ENCODE data around the gene ADCK1. TPM values are rescaled to one million over a fixed set of nuclear protein-coding genes. Genes with fewer than 3 reads are reported as not detected.

Gene ADCK1
- total and polyA plus RNA-seq, 2 of the 13 experiments (the other 11 are each of a cell fraction or from before 2014, with no cell fraction given), result 3.9 to 6.3 TPM

DNA sequence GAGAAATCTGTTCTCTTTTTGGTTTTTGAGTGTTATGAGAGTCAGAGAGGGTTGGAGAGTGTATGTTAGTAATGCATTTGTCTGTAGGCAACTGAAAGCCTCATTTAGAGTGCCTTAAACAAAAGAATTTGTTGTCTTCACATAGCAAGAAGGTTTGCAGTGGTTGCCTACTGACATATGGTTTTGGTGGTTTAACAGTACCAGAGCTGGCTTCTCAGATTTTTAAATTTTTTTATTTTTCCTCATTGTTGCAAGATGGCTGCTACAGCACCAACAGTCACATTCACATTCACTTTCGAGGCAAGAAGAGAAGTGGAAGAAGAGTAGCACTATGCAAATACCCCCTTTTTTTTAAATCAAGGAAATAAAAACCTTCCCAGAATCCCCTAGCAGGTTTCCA is 106.5 kb downstream of the ADCK1 start (continued):
- no peak for TF ChIP-seq STAG1 (CRISPR knock-in tag; IDR thresholded peaks at IDR 0.05)

DNA sequence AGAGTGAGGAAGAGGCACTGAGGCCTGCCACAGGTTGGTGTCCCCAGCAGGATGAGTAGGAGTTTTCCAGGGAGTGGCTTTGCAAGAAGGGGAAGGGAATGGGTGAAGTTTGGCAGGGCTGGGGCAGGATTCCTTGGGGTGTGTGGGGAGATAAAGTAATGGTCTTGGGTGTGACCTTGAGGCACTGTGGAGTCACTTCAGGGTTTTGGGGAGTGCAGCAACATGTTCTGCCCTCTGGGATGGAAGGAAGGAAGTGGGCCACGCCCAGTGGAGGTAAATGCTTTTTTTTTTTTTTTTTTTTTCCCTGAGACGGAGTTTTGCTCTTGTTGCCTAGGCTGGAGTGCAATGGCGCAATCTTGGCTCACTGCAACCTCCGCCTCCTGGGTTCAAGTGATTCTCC is 108.9 kb downstream of the ADCK1 start:
- in situ Hi-C loops (cut with HindIII; ENCODE audit: extremely low pct_ligation_motif_present, low pct_unique_long_range_greater_than_20kb), result no loop called here
- FAIRE-seq, result no peak
- POLR2A ChIA-PET, result no interaction called here
- WGBS (ENCODE audit: low lambda C conversion rate), result 99% methylated on average over 4 of the region's 4 CpGs
- Histone ChIP-seq H3K4me3 (replicated peaks in 1 of 3; ENCODE audit: insufficient read depth in 1 of 3, low read depth in 2 of 3, low read length in 3 of 3) (no peak overlapping the region), H3K9me3 (ENCODE audit: low read length) (no peaks in the 10 kb centered on the region), H4K20me1 (ENCODE audit: insufficient read depth, low read length) (no peaks in the 10 kb centered on the region), H3K79me2 (ENCODE audit: insufficient read depth, low read length) (no peaks in the 10 kb centered on the region), H3K27ac (ENCODE audit: extremely low read length, insufficient read depth, low read length) (no peak overlapping the region), H3K4me2 (ENCODE audit: low read depth, low read length) (no peak overlapping the region), H2AFZ (ENCODE audit: low read length) (no peak overlapping the region), H3K36me3 (replicated peaks in 1 of 2; ENCODE audit: control insufficient read depth in 1 of 2, insufficient read depth in 2 of 2, low read length in 2 of 2) (no peaks in the 10 kb centered on the region), H3K9ac (ENCODE audit: insufficient read depth, low read depth, low read length) (no peak overlapping the region), H3K27me3 (ENCODE audit: control insufficient read depth in 1 of 2, insufficient read depth in 2 of 2, low read length in 2 of 2) (no peaks in the 10 kb centered on the region), H3K4me1 (ENCODE audit: insufficient read depth, low read length) (0 out of 2 replicates have a peak, but pooled peaks cover 8% of the 10 kb centered on the region)
- no TSS peak for BruUV-seq (replicated peaks)
- no peak for DNase-seq (ENCODE audit: low spot score)
- no peak for TF ChIP-seq TAF15 (IDR thresholded peaks at IDR 0.05; ENCODE audit: low read depth, low read length, poor library complexity, severe bottlenecking)
- TF ChIP-seq, protein P1, sequence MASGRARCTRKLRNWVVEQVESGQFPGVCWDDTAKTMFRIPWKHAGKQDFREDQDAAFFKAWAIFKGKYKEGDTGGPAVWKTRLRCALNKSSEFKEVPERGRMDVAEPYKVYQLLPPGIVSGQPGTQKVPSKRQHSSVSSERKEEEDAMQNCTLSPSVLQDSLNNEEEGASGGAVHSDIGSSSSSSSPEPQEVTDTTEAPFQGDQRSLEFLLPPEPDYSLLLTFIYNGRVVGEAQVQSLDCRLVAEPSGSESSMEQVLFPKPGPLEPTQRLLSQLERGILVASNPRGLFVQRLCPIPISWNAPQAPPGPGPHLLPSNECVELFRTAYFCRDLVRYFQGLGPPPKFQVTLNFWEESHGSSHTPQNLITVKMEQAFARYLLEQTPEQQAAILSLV (CRISPR knock-in tag; IDR thresholded peaks at IDR 0.05; ENCODE audit: borderline replicate concordance), result no peak
- no peak for TF ChIP-seq ZNF878 (CRISPR knock-in tag; IDR thresholded peaks at IDR 0.05)
- TF ChIP-seq NR3C1 (CRISPR knock-in tag; IDR thresholded peaks at IDR 0.05), result no peak
- no peak for TF ChIP-seq KLF13 (CRISPR knock-in tag; IDR thresholded peaks at IDR 0.05)
- TF ChIP-seq LCORL (IDR thresholded peaks at IDR 0.05), result no peak
- TF ChIP-seq LCORL (CRISPR knock-in tag; IDR thresholded peaks at IDR 0.05), result no peak
- no peak for TF ChIP-seq ZNF777 (CRISPR knock-in tag; IDR thresholded peaks at IDR 0.05)
- no peak for TF ChIP-seq ZSCAN21 (CRISPR knock-in tag; IDR thresholded peaks at IDR 0.05; ENCODE audit: borderline replicate concordance)
- TF ChIP-seq PRMT3 (CRISPR knock-in tag; IDR thresholded peaks at IDR 0.05; ENCODE audit: borderline replicate concordance, low read depth), result no peak
- no peak for TF ChIP-seq ESRRA (CRISPR knock-in tag; IDR thresholded peaks at IDR 0.05; ENCODE audit: low read depth)
- TF ChIP-seq, protein P2, sequence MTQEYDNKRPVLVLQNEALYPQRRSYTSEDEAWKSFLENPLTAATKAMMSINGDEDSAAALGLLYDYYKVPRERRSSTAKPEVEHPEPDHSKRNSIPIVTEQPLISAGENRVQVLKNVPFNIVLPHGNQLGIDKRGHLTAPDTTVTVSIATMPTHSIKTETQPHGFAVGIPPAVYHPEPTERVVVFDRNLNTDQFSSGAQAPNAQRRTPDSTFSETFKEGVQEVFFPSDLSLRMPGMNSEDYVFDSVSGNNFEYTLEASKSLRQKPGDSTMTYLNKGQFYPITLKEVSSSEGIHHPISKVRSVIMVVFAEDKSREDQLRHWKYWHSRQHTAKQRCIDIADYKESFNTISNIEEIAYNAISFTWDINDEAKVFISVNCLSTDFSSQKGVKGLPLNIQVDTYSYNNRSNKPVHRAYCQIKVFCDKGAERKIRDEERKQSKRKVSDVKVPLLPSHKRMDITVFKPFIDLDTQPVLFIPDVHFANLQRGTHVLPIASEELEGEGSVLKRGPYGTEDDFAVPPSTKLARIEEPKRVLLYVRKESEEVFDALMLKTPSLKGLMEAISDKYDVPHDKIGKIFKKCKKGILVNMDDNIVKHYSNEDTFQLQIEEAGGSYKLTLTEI (CRISPR knock-in tag; conservative IDR thresholded peaks at IDR 0.05), result no peak
- no peak for ATAC-seq
- CTCF ChIA-PET (ENCODE audit: low intra/inter-chr PET ratio, low total read pairs), result no interaction called here
- intact Hi-C loops (cut with micrococcal nuclease; ENCODE audit: unreplicated experiment), result no loop called here

Data from HepG2 (cell line).